Gastrocnemius medialis (tissue), 4 donors: ENCODE results near the gene NACA.

Experiments
- CTCF ChIP-seq, 5 experiments: fragments of 450-650 bp in 3 of 5; fragments of 200-600 bp in 2 of 5; sonication (generic) in 2 of 5; IDR thresholded peaks in 4 of 5; conservative IDR thresholded peaks in 1 of 5; 1 replicate in 4 of 5; 2 replicates in 1 of 5; pipeline ENCODE4 v1.5.1; 2016 to 2019; ENCODE audit warnings: antibody characterized with exemption in 5 of 5, mild to moderate bottlenecking in 3 of 5, moderate library complexity in 3 of 5
- POLR2A ChIP-seq, 2 donors: fragments of 450-650 bp; IDR thresholded peaks; one replicate each; pipeline ENCODE4 v1.6.1; 2017; ENCODE audit warnings: antibody characterized with exemption in 2 of 2, mild to moderate bottlenecking in 2 of 2, moderate library complexity in 2 of 2

GRCh38 chr12:56676851-56677580 is 48.1 kb downstream of the NACA start:
- no peak for TF ChIP-seq CTCF (IDR thresholded peaks at IDR 0.05 in 4 of 5, conservative IDR thresholded peaks at IDR 0.05 in 1 of 5)
- TF ChIP-seq POLR2A (IDR thresholded peaks at IDR 0.05) = no peak
